ENCODE measurements around the gene USP17L30.
"Not testable (repeated sequence)": the region's sequence is repeated elsewhere in the genome, so short reads cannot be mapped to it uniquely, and the experiment has no call there.

Gene USP17L30

DNA sequence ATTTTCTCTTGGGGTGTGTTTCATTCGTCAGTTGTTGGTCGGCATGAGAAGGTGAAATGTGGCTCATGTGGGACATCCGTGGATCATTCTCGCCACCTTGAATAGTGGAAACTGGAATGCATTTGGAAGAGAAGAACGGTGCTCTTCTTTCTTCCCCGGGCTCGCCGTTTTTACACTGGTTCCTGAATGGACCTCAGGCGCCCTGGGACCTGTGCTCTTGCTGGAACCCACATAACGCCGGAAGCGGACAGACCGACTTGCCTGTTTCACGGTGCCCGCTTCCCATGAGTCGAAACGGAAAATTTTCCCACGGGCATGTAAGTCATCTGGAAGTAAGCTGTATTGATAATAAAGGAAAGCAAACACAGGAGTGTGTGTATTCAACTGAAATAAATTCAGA, 12.1 kb upstream of the USP17L30 start:
- not testable (repeated sequence) for H4K20me1 ChIP-seq (ENCODE audit: insufficient read depth, low read length); H3K9me3 ChIP-seq (ENCODE audit: insufficient read depth, low read length, severe bottlenecking); H3K79me2 ChIP-seq (ENCODE audit: insufficient read depth, low read length); H3K4me1 ChIP-seq (ENCODE audit: insufficient read depth, low read length); H3K4me3 ChIP-seq (ENCODE audit: low read depth in 1 of 2, low read length in 2 of 2); H3K4me2 ChIP-seq (ENCODE audit: insufficient read depth, low read length); H3K36me3 ChIP-seq (ENCODE audit: insufficient read depth, low read length); DNase-seq; H3K27ac ChIP-seq (ENCODE audit: low read length); H2AFZ ChIP-seq (ENCODE audit: low read depth, low read length); H3K9ac ChIP-seq (ENCODE audit: low read depth, low read length); ATAC-seq (ENCODE audit: insufficient read depth, low read depth); H3K27me3 ChIP-seq (ENCODE audit: insufficient read depth, low read length, poor library complexity)

DNA sequence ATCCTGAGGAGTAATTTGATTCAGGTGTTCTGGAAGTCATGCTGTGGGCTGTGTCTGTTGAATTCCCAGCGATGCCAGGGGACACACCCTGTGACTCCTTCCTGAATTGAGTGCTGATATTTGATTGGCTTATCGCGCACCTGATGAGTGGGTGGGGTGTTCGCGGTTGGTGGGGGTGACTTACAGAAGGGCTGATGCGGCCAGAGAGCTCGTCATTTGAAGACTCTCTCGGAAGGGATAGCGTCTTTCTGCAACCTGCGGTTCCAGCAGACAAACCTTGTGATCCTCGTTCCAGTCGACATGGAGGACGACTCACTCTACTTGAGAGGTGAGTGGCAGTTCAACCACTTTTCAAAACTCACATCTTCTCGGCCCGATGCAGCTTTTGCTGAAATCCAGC, 9.6 kb upstream of the USP17L30 start, which contains the start of gene USP17L29:
USP17L29 (plus strand) TSS at position 301 of the 400 bp plus-strand sequence; CDS start at position 301, 0 bp downstream.
- H3K27ac ChIP-seq (ENCODE audit: low read length); H3K36me3 ChIP-seq (ENCODE audit: insufficient read depth, low read length); ATAC-seq (ENCODE audit: insufficient read depth, low read depth): not testable (repeated sequence)

DNA sequence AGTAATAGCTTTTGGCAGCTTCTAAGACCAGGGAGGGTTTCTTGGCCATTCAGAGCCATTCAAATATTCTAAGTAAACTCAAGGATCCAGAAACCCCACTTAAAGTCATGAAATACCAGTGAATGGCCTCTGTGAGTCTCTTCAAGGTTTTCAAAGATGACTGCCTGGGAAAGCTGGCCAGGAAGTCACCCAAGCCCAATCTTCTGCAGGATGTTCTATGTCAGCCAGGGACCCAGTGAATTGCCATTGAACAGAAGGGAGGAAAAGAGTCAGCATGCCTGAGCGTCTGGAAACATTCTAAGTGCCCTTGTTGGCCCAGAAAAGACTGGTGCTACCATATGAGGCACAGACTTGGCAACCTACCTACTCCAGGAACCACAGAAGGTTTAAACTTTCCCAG, 17.0 kb downstream of the USP17L30 start:
- ATAC-seq (ENCODE audit: insufficient read depth, low read depth); H2AFZ ChIP-seq (ENCODE audit: low read depth, low read length); H3K4me3 ChIP-seq (ENCODE audit: low read depth in 1 of 2, low read length in 2 of 2); H3K27me3 ChIP-seq (ENCODE audit: insufficient read depth, low read length, poor library complexity); H3K79me2 ChIP-seq (ENCODE audit: insufficient read depth, low read length); DNase-seq; H3K9me3 ChIP-seq (ENCODE audit: insufficient read depth, low read length, severe bottlenecking); H3K4me2 ChIP-seq (ENCODE audit: insufficient read depth, low read length); H4K20me1 ChIP-seq (ENCODE audit: insufficient read depth, low read length); H3K9ac ChIP-seq (ENCODE audit: low read depth, low read length); H3K27ac ChIP-seq (ENCODE audit: low read length); H3K36me3 ChIP-seq (ENCODE audit: insufficient read depth, low read length); H3K4me1 ChIP-seq (ENCODE audit: insufficient read depth, low read length): not testable (repeated sequence)

More for the DNA sequence above, 9.6 kb upstream of the USP17L30 start, which contains the start of gene USP17L29:
- not testable (repeated sequence) for H3K27me3 ChIP-seq (ENCODE audit: insufficient read depth, low read length, poor library complexity); H3K4me1 ChIP-seq (ENCODE audit: insufficient read depth, low read length); H3K4me3 ChIP-seq (ENCODE audit: low read depth in 1 of 2, low read length in 2 of 2); H3K4me2 ChIP-seq (ENCODE audit: insufficient read depth, low read length); H3K9ac ChIP-seq (ENCODE audit: low read depth, low read length); H2AFZ ChIP-seq (ENCODE audit: low read depth, low read length); H3K9me3 ChIP-seq (ENCODE audit: insufficient read depth, low read length, severe bottlenecking); H3K79me2 ChIP-seq (ENCODE audit: insufficient read depth, low read length); DNase-seq; H4K20me1 ChIP-seq (ENCODE audit: insufficient read depth, low read length)

DNA sequence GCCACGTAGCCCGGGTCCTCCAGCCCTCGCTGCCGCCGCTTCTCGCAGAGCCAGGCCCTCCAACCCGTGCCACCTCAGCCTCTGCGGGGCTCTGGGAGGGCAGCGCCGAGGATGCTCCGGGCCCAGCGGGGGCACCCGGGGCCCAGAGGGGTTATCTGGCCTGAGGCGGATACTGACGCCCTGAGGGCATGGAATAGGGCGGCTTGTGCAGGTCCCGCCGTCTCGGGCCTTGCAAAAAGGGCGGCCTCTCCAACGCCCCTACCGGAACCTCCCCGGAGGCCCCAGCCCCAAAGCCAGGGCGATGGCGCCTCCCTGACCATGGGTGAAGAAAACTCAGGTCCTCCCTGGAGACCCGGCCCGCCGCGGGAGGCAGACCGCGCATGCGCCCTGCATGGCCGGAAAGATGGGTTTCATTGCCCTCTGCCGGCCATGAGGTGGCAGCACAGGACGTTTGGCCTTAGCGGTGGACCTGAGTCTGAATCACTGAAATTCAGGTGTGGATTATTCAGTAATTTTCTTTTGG, 18.1 kb downstream of the USP17L30 start:
- DNase-seq, result peak; percentile 43
- not testable (repeated sequence) for H3K27ac ChIP-seq (ENCODE audit: low read length); H3K9ac ChIP-seq (ENCODE audit: low read depth, low read length); H3K79me2 ChIP-seq (ENCODE audit: insufficient read depth, low read length); H3K9me3 ChIP-seq (ENCODE audit: insufficient read depth, low read length, severe bottlenecking); H3K4me3 ChIP-seq (ENCODE audit: low read depth in 1 of 2, low read length in 2 of 2); H3K27me3 ChIP-seq (ENCODE audit: insufficient read depth, low read length, poor library complexity); H4K20me1 ChIP-seq (ENCODE audit: insufficient read depth, low read length); H3K4me2 ChIP-seq (ENCODE audit: insufficient read depth, low read length); H2AFZ ChIP-seq (ENCODE audit: low read depth, low read length); ATAC-seq (ENCODE audit: insufficient read depth, low read depth); H3K36me3 ChIP-seq (ENCODE audit: insufficient read depth, low read length); H3K4me1 ChIP-seq (ENCODE audit: insufficient read depth, low read length)

DNA sequence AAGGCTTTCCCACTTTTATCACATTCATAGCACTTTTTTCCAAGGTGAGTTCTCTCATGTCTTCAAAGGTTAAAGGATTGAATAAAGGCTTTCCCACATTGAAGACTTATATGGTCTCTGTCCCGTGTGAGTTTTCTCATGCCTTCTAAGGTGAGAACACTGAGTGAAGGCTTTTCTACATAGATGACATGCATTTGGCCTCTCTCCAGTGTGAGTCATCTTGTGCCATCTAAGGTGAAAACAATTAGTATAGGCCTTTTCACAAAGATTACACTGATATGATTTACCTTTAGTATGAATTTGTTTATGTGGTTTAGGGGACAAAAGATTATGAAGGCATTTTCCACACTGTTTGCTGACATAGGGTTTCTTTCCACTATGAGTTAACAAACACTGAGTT, 21.2 kb downstream of the USP17L30 start:
- Histone ChIP-seq H3K27ac (ENCODE audit: low read length) (no peak overlapping the region), H3K36me3 (ENCODE audit: insufficient read depth, low read length) (no peaks in the 10 kb centered on the region), H3K4me1 (ENCODE audit: insufficient read depth, low read length) (no peaks in the 10 kb centered on the region), H2AFZ (ENCODE audit: low read depth, low read length) (no peak overlapping the region), H4K20me1 (ENCODE audit: insufficient read depth, low read length) (no peaks in the 10 kb centered on the region), H3K9me3 (ENCODE audit: insufficient read depth, low read length, severe bottlenecking) (no peaks in the 10 kb centered on the region), H3K9ac (ENCODE audit: low read depth, low read length) (no peak overlapping the region), H3K4me3 (ENCODE audit: low read depth in 1 of 2, low read length in 2 of 2) (no peak overlapping the region), H3K4me2 (ENCODE audit: insufficient read depth, low read length) (no peak overlapping the region), H3K79me2 (ENCODE audit: insufficient read depth, low read length) (no peaks in the 10 kb centered on the region), H3K27me3 (ENCODE audit: insufficient read depth, low read length, poor library complexity) (peaks cover 2% of the 10 kb centered on the region)
- DNase-seq, result no peak
- ATAC-seq (ENCODE audit: insufficient read depth, low read depth), result no peak
- no peak for TF ChIP-seq EZH2 (IDR thresholded peaks at IDR 0.05; ENCODE audit: borderline replicate concordance, low read depth, low read length, severe bottlenecking)
- TF ChIP-seq, protein P1, sequence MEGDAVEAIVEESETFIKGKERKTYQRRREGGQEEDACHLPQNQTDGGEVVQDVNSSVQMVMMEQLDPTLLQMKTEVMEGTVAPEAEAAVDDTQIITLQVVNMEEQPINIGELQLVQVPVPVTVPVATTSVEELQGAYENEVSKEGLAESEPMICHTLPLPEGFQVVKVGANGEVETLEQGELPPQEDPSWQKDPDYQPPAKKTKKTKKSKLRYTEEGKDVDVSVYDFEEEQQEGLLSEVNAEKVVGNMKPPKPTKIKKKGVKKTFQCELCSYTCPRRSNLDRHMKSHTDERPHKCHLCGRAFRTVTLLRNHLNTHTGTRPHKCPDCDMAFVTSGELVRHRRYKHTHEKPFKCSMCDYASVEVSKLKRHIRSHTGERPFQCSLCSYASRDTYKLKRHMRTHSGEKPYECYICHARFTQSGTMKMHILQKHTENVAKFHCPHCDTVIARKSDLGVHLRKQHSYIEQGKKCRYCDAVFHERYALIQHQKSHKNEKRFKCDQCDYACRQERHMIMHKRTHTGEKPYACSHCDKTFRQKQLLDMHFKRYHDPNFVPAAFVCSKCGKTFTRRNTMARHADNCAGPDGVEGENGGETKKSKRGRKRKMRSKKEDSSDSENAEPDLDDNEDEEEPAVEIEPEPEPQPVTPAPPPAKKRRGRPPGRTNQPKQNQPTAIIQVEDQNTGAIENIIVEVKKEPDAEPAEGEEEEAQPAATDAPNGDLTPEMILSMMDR (IDR thresholded peaks at IDR 0.05; ENCODE audit: borderline replicate concordance, extremely low read depth, low read length, poor library complexity, severe bottlenecking), result no peak

DNA sequence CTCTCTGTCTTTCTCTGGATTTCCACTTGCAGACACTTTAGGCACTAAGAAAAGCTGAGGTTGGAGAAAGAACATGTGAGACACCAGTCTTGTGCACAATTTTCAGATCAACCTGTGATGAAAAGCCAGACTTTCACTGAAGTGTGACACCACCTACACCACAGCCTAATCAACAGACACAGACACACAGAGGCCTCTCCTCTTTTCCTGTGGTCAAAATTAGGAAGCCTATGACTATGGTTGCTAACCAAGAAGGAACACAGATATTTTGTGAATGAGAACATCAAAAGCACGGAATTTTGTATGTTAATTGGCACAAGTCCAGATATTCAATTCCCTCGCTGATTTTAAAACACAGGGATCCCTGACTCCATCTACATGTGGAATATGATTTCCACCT, 26.1 kb downstream of the USP17L30 start:
- DNase-seq; ATAC-seq (ENCODE audit: insufficient read depth, low read depth); H3K4me2 ChIP-seq (ENCODE audit: insufficient read depth, low read length): not testable (repeated sequence)

DNA sequence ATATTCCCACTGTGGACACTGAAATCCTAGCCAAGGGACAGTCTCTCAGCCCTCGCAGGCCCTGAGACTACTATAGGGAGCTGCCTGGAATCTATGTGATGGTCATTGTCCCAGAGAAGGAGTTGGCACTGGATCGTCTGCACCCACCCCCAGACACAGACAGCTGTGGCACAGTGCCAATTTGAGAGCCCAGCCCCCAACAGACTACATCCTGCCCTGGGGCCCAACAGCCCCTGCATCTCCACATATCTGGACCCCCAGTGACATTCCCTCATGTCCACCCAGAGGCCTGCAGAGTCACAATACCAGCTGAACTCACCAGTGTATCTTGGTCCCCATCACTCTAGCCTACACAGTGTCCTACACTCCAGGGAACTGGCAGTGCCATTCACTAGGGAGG, 42.8 kb downstream of the USP17L30 start:
- H3K9me3 ChIP-seq (ENCODE audit: insufficient read depth, low read length, severe bottlenecking); H3K79me2 ChIP-seq (ENCODE audit: insufficient read depth, low read length); H3K4me3 ChIP-seq (ENCODE audit: low read depth in 1 of 2, low read length in 2 of 2); ATAC-seq (ENCODE audit: insufficient read depth, low read depth); H3K36me3 ChIP-seq (ENCODE audit: insufficient read depth, low read length); H2AFZ ChIP-seq (ENCODE audit: low read depth, low read length); H3K4me1 ChIP-seq (ENCODE audit: insufficient read depth, low read length); H3K4me2 ChIP-seq (ENCODE audit: insufficient read depth, low read length); H4K20me1 ChIP-seq (ENCODE audit: insufficient read depth, low read length); H3K27ac ChIP-seq (ENCODE audit: low read length); H3K9ac ChIP-seq (ENCODE audit: low read depth, low read length); DNase-seq; H3K27me3 ChIP-seq (ENCODE audit: insufficient read depth, low read length, poor library complexity): not testable (repeated sequence)

More for the DNA sequence above, 26.1 kb downstream of the USP17L30 start:
- not testable (repeated sequence) for H3K4me1 ChIP-seq (ENCODE audit: insufficient read depth, low read length); H4K20me1 ChIP-seq (ENCODE audit: insufficient read depth, low read length); H3K79me2 ChIP-seq (ENCODE audit: insufficient read depth, low read length); H3K36me3 ChIP-seq (ENCODE audit: insufficient read depth, low read length); H2AFZ ChIP-seq (ENCODE audit: low read depth, low read length); H3K9ac ChIP-seq (ENCODE audit: low read depth, low read length); H3K9me3 ChIP-seq (ENCODE audit: insufficient read depth, low read length, severe bottlenecking); H3K4me3 ChIP-seq (ENCODE audit: low read depth in 1 of 2, low read length in 2 of 2); H3K27ac ChIP-seq (ENCODE audit: low read length); H3K27me3 ChIP-seq (ENCODE audit: insufficient read depth, low read length, poor library complexity)

All from DND-41 (cell line).